ENCODE data around the gene CD1B.
"Not testable (repeated sequence)": the region's sequence is repeated elsewhere in the genome, so short reads cannot be mapped to it uniquely, and the experiment has no call there.

Gene CD1B

GRCh38 chr1:158331481-158332150 is at the start of gene CD1B:
TSS of gene CD1B (minus strand) at chr1:158331531. CDS start at chr1:158331423, 108 bp downstream.
- no peak for DNase-seq (ENCODE audit: low read depth)

GRCh38 chr1:158374860-158375259 is 43.5 kb upstream of the CD1B start:
- no peak for DNase-seq (ENCODE audit: low read depth)

DNA sequence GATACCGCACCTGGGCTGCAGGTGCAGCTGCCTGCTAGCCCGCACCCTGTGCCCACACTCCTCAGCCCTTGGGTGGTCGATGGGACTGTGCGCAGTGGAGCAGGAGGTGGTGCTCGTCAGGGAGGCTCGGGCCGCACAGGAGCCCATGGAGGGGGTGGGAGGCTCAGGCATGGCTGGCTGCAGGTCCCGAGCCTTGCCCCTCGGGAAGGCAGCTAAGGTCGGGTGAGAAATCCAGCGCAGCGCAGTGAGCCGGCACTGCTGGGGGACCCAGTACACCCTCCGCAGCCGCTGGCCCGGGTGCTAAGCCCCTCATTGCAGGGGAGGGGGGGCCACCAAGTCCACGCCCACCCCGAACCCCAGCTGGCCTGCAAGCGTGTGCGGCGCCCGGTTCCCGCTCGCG is 42.8 kb upstream of the CD1B start:
- not testable (repeated sequence) for DNase-seq (ENCODE audit: low read depth)

DNA sequence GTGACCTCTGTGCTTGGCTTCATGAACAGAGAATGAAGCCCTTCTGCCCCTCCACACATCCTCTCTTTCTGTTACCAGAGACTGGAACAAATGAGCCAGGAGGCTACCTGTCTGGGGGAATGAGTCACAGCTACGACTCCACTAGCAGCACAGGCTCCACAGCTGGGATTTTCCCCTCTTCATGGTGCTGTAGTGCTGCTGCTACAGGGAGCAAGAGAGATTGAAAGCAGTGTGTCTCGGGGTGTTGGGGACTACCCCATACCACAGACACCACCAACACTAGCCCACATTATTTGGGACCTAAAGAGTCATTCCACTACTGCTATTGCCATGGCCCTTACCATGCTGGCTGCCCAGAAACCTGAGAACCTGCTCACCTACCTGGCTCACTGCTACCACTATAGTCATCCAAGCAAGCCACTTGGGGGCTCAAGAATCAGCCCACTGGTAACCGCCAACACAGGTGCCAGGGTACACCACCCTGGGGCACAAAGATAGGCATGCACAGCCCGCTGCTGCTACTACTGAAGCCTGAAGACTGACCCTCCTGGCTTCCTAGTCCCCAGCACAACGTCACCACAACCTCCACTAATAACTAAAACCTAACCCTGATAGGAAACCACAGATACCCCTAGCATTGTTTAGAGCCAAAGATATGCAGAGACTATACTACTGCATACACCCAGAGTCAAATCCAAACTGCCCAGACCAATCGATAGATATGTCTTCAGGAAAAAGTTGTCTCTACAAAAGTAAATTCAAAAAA is 40.0 kb upstream of the CD1B start:
- no peak for DNase-seq (ENCODE audit: low read depth)

DNA sequence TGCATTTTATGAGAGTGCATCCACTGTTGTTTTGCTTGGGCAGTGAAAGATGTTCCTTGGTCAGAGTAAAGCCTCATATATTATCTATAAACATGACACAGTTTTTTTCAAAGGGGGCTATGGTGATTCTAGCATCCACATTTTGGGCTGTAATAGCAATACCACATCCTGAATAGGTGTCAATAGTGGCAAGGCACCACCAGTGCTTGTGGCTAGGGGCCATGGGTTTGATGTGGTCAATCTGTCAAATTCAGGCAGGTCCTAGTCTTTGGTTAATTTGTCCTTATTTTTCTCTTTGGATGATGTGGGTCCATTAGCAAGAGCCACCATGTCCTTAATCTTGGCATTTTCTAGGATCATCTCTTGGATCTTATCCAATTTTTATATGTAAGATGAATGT is 35.5 kb upstream of the CD1B start:
- DNase-seq (ENCODE audit: low read depth), result no peak

DNA sequence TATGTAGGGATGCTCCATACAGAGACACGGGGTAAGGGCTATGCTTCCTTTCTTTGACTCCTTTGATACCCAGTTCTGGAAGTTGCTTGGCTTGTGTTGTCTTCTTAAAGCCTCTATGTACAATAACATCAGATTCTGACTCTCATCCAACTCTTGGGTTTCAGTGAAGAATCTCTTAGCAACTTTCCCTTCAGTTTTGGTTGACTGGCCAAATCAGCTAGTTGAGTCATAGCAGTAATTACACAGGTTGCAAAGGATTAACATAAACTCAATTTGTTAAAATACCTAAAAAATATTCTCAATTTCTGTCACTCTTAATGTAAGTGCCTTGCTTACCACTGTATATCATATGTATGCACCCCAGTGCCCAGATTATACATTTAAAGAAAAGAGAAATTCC is 31.6 kb upstream of the CD1B start:
- no peak for DNase-seq (ENCODE audit: low read depth)

DNA sequence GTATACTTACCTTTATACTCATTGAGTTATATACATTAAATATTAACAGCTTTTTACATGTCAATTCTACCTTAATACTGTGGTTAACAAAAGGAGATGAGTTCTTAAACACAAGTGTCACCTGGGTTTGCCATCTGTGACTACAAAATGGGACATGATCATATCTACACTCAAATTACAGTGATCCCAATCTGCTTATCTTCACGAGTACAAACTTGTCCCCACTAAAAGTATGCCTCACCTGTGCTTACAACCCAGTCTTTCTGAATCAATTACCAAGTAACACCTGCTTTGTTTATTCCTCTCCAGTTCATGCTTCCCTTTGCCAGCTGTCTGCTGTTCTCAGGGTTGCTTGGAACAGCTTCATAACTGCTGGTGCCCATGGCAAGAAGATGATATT is 31.2 kb upstream of the CD1B start:
- DNase-seq (ENCODE audit: low read depth), result no peak

DNA sequence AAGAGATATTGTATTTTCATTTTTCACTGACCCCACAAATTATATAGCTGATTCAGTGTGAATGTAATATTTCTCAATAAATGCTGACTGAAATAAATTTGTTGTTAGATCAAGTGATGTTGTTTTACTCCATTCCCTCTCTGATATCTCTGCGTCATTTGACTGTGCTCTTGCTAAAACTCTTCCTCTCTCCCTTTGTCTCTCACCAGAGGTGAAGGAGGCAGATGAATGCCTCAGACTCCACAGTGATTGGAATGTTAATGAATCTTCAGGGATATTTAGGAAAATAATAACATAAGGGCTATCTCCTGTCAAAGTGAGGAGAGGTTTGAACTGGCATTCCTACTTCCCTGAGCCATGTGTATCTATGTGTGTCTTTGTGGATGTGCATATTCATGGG is 26.1 kb upstream of the CD1B start:
- DNase-seq (ENCODE audit: low read depth), result no peak

DNA sequence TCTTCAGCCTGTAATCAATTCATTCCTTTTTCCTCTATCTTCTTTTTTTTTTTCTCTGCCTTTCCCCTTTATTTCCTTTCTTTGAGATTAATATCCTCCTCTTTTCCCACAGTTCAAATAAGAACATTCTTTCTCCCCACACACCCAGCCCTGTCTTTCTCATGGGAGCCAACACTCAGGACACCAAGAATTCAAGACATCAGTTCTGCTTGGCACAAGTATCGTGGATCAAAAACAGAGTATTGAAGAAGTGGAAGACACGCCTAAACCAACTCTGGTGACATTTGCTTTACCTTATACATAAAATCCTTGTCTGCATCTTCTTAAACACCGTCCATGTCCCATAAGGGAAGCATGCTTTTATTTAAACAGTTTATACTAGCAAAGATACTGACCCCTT is 25.3 kb upstream of the CD1B start:
- no peak for DNase-seq (ENCODE audit: low read depth)

- DNase-seq (ENCODE audit: low read depth), result no peak
Observed at GRCh38 chr1:158355773-158356285, 24.5 kb upstream of the CD1B start.

DNA sequence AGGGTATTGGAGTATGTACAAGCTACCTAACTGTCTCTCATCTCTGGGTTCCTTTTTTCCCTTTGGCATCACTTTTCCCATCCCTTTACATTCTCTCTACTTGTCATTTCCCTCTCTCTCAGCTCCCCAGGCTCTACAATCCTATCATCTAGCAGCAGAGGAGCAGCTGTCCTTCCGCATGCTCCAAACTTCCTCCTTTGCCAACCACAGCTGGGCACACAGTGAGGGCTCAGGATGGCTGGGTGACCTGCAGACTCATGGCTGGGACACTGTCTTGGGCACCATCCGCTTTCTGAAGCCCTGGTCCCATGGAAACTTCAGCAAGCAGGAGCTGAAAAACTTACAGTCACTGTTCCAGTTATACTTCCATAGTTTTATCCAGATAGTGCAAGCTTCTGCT is 22.9 kb upstream of the CD1B start:
- no peak for DNase-seq (ENCODE audit: low read depth)

DNA sequence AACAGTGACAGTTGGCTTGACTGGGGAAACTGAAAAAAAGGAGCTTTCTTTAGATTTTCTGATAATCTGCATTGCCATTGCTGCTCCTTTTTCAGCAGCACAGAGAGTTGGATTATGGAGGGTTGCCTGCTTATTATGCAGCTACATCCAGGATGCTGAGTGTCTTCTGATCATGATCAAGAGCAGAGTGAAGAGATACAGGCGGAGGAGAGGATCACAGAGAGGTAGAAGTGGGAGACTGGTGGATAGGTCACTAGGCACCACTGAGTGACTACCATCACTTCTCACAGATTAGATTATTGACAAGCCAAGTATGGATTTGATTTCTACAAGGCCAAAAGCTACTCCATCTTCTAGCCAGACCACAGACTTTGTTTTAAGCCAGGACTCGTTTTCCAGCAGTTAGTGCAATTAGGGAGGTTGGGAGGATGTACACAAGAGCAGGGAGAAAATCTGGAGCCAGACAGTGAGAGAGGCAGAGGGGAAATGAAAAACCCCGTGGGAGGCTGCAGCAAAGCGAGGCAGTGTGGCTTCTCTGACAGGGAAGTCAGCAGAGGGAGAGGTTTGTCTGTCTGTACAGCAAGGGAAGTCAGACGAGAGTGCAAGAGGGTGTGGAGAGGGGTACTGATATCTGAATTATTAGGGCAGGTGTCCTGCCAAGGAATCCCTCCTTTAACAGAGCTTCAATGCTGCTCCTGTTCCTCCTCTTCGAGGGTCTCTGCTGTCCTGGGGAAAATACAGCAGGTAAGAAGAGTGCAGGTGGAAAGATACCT is 22.2 kb upstream of the CD1B start, which contains the start of gene CD1E:
CD1E (plus strand) TSS at position 592 of the 773 bp plus-strand sequence; CDS start at position 687, 95 bp downstream.
- DNase-seq (ENCODE audit: low read depth), result no peak

DNA sequence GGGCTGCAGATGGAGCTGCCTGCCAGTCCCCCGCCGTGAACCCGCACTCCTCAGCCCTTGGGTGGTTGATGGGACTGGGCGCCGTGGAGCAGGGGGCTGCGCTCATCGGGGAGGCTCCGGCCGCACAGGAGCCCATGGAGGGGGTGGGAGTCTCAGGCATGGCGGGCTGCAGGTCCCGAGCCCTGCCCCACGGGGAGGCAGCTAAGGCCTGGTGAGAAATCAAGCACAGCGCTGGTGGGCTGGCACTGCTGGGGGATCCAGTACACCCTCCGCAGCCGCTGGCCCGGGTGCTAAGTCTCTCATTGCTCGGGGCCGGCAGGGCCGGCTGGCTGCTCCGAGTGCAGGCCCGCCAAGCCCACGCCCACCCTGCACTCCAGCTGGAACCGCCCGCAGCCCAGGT is 17.6 kb upstream of the CD1B start:
- DNase-seq (ENCODE audit: low read depth), result not testable (repeated sequence)

GRCh38 chr1:158336413-158336812 is 5.1 kb upstream of the CD1B start:
- not testable (repeated sequence) for DNase-seq (ENCODE audit: low read depth)

GRCh38 chr1:158335213-158335532 is 3.8 kb upstream of the CD1B start:
- DNase-seq (ENCODE audit: low read depth), result no peak

GRCh38 chr1:158334526-158335212 is 3.3 kb upstream of the CD1B start:
- DNase-seq (ENCODE audit: low read depth), result no peak

DNA sequence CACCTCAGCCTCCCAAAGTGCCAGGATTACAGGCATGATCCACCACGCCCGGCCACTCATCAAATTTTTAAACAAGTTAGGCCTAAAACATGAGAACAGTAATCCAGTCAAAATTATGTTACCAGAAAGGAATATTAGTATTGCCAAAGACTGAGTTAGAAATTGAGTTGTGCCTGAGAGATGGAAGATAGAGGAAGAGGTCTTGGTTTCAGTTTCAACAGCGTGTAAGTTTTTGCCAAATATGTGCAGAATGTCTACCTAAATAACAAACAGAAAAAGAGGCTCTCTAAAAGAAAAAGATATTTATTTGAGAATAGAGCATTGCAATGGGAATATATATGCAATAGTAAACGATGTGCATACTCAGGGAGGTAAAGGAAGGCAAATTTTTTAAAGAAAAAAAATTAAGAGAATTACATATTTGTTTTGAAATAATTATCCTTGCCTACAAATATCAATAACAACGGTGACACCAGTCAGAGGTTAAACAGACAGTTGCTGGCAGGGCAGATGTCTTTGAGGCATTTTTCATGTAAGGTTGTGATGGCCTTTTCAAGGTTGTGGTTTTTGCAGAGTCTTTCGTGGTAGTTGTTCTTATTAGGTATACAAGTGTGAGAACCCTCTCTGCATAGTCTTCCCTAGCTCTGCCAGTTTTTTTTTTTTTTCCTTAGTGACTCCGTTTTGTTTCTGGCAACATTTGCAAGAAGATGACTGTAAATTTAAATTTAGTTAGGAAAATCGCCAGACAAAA is 2.2 kb upstream of the CD1B start:
- no peak for DNase-seq (ENCODE audit: low read depth)

DNA sequence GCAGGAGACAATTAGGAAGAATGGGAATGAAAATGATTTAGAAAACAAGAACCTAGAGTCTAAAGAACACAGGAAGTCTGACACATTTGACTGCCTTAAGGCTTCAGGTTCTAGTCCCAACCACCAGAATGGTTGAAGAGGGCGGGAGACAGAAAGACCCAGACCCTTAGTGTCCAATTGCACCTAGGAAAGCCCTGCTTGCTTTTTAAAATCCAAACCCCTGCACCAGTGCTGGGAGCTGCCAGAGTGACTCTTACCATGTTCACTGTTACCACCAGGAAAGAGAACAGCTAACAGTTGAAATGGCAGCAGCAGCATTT is 265 bp downstream of the CD1B start:
- no peak for DNase-seq (ENCODE audit: low read depth)

- no peak for DNase-seq (ENCODE audit: low read depth)
Observed at GRCh38 chr1:158330391-158331105, 783 bp downstream of the CD1B start.

- DNase-seq (ENCODE audit: low read depth), result no peak
Observed at GRCh38 chr1:158329733-158330132, 1.6 kb downstream of the CD1B start.

GRCh38 chr1:158329300-158329699 is 2.0 kb downstream of the CD1B start:
- DNase-seq (ENCODE audit: low read depth), result no peak
